HG03439 (cell line): ENCODE measurements around the gene GRIK5.
"Not testable (repeated sequence)": the region's sequence is repeated elsewhere in the genome, so short reads cannot be mapped to it uniquely, and the experiment has no call there.

Source experiments
- ATAC-seq: cut with Tn5 transposase; IDR thresholded peaks from one replicate; pipeline ENCODE4 v1.9.1; 2021; ENCODE audit warnings: mild to moderate bottlenecking, moderate library complexity; ENCODE audit not compliant: unreplicated experiment

GRIK5 gene, protein sequence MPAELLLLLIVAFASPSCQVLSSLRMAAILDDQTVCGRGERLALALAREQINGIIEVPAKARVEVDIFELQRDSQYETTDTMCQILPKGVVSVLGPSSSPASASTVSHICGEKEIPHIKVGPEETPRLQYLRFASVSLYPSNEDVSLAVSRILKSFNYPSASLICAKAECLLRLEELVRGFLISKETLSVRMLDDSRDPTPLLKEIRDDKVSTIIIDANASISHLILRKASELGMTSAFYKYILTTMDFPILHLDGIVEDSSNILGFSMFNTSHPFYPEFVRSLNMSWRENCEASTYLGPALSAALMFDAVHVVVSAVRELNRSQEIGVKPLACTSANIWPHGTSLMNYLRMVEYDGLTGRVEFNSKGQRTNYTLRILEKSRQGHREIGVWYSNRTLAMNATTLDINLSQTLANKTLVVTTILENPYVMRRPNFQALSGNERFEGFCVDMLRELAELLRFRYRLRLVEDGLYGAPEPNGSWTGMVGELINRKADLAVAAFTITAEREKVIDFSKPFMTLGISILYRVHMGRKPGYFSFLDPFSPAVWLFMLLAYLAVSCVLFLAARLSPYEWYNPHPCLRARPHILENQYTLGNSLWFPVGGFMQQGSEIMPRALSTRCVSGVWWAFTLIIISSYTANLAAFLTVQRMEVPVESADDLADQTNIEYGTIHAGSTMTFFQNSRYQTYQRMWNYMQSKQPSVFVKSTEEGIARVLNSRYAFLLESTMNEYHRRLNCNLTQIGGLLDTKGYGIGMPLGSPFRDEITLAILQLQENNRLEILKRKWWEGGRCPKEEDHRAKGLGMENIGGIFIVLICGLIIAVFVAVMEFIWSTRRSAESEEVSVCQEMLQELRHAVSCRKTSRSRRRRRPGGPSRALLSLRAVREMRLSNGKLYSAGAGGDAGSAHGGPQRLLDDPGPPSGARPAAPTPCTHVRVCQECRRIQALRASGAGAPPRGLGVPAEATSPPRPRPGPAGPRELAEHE

DNA sequence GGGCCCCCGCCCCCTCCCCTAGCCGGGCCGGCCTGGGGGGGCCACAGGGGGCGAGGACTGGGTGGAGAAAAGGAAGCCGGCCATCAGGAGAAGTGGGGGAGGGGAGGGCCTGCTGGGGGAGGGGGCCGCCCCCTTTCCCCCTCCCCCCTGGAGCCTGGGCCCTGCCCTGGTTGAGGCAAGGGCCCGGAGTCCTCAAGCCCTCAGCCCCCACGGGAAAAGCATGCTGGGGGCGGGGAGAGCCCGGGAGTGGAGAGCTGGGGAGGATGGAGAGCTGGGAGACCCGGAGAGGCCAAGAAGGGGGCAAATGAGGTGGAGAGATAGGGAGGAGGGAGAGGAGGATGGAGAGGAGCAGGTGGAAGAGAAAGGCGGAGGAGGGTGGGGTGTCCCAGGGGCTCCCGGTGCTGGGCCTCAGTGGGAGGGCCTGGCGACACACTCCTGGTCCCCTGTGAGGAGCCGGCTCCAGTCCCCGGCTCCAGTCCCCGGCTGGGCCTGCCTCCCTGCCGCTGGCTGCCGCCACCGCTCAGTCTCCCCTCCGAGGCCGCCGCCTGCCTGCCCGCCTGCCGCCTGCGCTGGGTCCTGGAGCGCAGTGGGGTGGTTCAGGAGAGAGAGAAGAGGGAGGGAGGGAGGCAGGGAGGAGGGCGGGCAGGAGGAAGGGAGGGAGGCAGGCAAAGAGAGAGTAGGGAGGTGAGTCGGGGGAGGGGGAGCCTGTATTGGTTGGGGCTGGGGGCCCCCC lies at the start of gene GRIK5:
Gene GRIK5, minus strand, starts transcription at position 588 of the 733 bp plus-strand sequence. CDS start 4,436 bp downstream, outside the sequence.
- no peak for ATAC-seq

DNA sequence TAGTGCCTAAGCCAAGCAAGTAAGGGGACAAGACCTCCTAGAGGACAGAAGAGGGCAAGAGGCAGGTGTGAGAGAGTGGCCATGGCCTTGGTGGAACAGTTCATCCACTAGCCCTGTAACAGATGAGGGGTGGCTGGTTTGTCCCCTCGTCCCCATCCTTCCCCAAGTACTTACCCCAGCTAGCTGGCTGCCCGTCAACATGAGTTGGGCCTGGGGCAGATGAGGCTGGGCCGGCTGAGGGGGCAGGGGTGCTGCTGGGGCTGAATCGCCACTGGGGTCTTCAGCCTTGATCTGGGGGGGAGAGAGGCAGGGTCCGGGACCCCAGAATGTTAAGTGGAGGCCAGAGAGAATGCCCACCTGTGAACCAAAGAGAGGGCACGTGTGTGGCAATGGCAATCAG lies 47.1 kb upstream of the GRIK5 start:
- no peak for ATAC-seq

DNA sequence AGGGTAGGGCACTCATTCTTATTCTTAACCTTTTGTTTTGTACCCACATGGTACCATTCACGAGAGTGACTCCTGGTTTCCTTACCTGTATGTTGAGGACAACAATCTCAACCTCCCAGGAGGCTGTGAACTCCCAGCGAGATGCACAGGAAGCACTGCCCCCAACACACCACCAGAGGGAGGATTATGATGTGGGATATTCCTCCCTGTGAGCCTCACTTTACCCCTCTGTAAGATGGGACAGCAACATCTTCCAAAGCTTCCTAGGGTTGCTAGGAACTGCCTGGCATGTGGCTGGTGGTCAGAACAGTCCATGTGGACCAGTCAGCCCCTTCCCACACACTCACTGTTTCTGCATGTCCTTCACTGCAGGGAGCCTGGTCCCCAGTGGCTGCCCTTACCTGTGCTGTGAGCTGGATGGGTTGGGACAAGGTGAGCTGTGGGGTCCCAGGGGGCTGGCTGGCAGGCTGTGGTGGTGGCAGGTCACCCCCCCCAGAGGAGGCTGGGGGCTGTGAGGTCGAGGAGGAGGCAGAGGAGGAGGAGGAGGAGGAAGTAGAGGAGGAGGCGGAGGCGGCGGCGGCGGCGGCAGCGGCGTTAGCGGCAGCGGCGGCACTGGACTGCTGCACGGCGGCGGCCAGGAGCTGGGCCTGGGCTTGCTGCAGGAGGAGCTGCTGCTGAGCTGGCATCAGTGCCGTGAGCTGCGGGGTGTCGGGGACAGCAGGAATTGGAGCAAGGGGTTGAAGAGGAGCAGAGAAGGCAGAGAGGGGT lies 46.5 kb upstream of the GRIK5 start:
- ATAC-seq = no peak

DNA sequence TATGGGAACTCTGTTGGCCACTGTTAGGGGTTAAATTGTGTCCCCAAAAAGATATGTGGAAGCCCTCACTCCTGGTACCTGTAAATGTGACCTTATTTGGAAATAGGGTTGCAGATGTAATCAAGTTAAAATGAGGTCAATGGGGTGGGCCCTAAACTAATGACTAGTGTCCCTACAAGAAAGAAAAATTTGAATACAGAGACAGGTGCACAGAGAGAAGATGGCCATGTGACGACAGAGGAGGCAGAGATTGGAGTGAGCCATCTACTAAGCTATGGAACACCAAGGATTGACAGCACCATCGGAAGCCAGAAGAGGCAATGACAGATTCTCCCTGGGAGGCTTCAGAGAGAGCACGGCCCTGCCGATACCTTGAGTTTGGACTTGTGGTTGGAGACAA lies 45.7 kb upstream of the GRIK5 start:
- no peak for ATAC-seq

GRCh38 chr19:42115219-42115618 lies 45.2 kb upstream of the GRIK5 start:
- ATAC-seq = no peak

DNA sequence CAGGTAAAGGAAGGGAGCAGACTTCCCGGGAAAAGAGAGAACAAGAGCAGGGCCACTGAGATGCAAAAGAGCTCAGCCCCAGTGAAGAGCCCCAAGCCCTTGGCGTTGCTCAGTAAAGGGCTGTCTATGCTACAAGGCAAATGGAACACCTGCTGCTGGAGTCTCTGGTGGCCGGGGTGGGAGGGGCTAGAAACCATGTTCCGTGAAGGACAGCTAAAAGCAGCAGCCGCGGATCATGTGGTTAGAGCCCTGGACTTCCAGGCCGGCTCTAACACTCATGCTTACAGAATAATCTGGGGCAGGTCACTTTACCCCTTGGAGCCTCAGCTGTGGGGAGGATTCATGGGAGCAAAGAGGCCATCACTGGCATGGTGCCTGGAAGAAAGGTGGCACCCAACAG lies 44.4 kb upstream of the GRIK5 start:
- ATAC-seq = peak; percentile 49

GRCh38 chr19:42113641-42114348 lies 43.8 kb upstream of the GRIK5 start:
- peak; percentile 33 for ATAC-seq

GRCh38 chr19:42111811-42112210 lies 41.8 kb upstream of the GRIK5 start:
- no peak for ATAC-seq

- no peak for ATAC-seq
Measured at GRCh38 chr19:42111384-42111783, 41.4 kb upstream of the GRIK5 start.

DNA sequence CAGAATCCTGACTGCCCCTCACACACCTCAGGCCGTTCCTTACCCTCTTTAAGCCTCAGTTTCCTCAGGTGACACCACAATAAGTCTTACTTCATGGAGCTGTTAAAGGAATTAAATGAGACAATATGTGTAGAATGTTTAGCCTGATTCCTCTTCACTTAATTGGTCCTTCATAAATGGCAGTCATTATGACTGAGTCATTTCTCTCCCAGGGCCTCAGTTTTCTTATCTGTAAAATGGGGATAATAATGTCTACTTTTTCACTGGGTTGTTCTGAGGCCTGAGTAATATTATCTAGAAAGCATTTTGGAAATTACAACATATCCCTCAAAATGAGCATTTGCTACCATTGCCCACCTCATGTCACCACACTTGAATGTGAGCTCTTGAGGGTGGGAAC lies 40.7 kb upstream of the GRIK5 start:
- ATAC-seq = no peak

- no peak for ATAC-seq
Measured at GRCh38 chr19:42109896-42110295, 39.9 kb upstream of the GRIK5 start.

DNA sequence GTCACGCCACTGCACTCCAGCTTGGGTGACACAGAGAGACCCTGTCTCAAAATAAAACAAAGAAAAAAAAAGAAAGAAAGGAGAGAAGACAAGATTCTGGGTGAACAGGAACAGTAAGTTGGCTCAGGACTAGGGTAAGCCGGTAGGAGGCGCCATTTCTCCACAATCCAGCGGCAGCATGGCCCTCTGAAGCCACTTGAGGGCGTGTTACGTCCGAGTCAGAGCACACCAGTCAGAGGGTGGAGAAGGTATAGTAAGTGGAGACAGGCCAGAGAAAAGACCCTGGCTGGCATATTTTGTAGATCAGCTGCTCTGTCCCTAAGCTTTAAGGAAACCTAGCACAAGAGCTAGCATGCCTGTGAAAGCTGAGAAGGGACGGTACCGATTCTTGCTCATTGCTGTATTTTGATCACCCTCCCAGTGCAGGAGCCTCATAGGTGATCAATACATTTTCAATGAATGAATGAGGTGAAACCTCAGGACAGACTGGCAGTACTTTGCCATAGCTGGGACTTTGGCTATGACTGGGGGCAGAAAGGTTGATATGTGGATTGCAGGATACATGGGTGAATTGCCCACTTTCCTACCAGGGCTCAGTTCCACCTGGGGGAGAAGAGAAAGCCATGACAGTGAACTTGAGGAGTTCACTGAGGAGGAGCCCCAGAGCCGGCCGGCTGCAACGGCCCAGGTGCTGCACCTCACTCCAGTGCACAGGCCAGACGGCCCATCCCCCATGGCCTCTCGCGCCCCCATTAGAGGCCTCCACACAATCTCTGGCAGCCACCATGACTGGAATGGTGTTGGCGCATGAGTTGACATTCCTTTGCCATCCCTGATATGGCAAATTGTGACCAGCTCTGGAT lies 38.8 kb upstream of the GRIK5 start:
- peak; percentile 70 for ATAC-seq

DNA sequence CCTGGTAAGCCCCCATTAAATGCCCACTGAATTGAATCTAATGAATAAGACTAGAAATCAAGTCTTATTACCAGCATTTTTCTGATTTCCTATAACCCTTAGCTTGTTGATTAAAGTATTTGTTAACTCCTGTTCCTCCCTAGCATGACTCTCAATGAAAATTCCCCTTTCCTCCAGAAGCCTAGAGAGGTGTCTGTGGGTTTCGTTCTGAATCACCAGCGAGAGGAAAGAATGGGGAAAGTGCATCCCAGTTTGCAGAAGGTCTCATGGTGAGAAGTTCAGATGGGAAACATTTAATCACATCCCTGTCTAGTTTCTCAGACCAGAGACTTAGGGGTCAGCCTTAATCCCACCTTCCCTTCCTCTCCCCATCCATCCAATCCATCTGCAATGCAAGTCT lies 35.4 kb upstream of the GRIK5 start:
- ATAC-seq = no peak

DNA sequence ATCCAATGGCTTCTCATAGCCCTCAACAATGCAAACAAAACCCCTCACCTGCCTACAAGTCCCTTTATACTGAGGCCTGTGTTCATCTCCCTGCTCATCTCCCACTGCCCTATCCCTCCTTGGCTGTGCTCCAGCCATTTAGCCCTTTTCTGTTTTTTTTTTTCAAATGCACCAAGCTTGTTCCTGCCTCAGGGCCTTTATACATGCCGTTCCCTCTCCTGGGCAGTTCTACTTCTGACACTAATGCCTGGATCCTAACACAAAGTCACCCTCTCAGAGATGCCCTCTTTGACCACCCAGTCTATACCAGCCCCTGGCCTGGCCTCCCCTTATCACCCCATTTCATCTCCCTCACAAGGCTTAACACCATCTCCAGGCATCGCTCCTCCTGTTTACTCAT lies 32.9 kb upstream of the GRIK5 start:
- no peak for ATAC-seq

DNA sequence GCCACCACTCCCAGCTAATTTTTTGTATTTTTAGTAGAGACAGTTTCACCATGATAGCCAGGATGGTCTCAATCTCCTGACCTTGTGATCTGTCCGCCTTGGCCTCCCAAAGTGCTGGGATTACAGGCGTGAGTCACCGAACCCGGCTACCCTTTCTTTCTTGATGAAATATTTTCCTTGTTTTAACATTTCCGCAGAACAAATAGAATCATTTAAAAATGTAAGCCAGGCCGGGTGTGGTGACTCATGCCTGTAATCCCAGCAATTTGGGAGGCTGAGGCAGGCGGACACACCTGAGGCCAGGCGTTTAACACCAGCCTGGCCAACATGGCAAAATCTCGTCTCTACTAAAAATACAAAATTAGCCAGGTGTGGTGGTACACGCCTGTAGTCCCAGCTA lies 30.2 kb upstream of the GRIK5 start:
- ATAC-seq = not testable (repeated sequence)

DNA sequence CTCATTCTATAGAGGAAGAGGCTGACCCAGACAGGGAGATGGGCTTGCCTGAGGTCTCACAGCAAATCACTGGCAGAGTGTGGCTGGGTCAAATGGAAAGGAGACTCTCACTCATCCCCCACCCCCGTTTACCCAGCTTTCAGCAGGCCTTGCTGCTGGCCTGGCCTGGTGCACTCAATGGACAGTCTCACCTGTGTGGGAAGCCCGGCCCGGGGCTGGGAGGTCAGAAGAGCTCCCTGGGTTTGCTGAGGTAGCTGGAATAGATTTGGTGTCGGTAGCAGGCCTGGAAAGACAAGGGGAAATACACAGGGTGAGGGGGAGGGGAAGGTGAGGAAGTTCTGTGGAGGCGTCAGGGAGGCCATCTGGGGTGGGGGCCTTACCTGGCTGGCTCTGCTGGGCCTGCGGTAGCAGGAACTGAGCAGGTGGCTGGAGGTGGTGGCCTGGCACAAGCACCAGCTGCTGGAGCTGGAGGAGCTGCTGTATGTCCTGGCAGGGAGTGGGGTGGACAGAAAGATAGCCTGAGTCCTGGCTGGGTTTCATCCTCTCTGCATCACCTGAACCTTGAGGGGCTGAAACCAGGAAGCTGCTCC lies 29.4 kb upstream of the GRIK5 start:
- ATAC-seq = no peak

DNA sequence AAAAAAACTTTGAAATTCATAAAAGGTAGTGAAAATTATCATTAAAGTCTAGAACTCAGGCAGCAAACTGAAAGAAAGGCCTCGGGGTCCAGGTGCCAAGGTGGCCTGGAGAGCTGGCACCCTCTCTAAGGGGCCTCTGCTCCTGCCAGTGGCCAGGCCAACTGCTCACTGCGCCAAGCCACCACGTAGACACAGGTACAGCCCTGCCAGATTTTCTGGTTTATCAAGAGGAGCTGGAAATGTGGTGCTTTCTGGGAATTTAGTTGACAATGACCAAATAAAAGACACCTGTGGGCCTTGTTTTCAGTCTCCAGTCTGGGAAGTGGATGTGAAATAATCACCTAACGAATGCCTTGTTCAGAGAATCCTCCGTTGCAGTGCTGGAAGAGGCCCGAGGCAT lies 28.8 kb upstream of the GRIK5 start:
- no peak for ATAC-seq

DNA sequence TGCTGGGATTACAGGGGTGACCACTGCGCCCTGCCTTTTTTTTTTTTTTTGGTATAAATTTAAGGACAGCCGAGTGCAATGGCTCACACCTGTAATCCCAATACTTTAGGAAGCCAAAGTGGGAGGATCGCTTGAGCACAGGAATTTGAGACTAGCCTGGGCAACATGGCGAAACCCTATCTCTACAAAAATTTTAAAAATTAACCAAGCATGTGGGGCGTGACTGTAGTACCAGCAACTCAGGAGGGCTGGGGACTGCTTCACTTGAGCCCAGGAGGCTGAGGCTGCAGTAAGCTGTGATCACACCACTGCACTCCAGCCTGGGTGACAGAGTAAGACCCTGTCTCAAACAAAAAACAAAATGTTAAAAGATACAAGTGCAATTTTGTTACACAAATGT lies 27.5 kb upstream of the GRIK5 start:
- ATAC-seq = no peak
